ENCODE measurements around the gene CPNE8. TPM values are rescaled to one million over a fixed set of nuclear protein-coding genes. Genes with fewer than 3 reads are reported as not detected.

CPNE8 gene
- total RNA-seq, 1 experiment from 2014 or later: 13.5 TPM

DNA sequence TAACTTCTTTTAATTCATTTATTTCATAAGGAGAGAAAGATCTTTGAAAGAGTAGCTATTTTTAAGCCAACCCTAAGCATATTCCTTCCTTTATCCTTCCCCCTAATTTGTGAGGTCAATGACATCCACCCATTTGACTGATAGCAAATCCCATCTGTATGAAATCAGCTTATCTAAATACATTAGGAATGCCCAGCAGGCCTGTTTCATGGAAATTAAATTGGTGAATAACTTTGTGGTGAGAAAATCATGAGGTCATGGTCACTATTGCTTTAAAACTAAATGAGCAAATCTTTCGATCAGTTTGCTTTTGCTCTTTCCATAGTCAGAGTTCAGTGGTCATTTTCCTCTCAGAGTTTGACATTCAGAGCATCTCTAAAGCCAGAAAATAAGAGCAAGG, 256.6 kb downstream of the CPNE8 start:
- Histone ChIP-seq H3K27me3 (replicated peaks; ENCODE audit: control insufficient read depth, insufficient read depth, low read length) (no peaks in the 10 kb centered on the region), H3K9me3 (no peaks in the 10 kb centered on the region), H3K4me1 (no peaks in the 10 kb centered on the region), H3K4me3 (ENCODE audit: low read depth, low read length) (no peak overlapping the region), H3K36me3 (ENCODE audit: control insufficient read depth, insufficient read depth, low read length) (no peaks in the 10 kb centered on the region)
- intact Hi-C loops (cut with micrococcal nuclease; ENCODE audit: unreplicated experiment): no loop called here
- Mint-ChIP-seq H3K9me3 (ENCODE audit: unreplicated experiment) (no peaks in the 10 kb centered on the region), H3K27ac (ENCODE audit: unreplicated experiment) (no peak overlapping the region), H3K27me3 (ENCODE audit: insufficient read depth, unreplicated experiment) (peaks cover 3% of the 10 kb centered on the region), H3K4me3 (ENCODE audit: unreplicated experiment) (no peak overlapping the region), H3K36me3 (ENCODE audit: insufficient read depth, unreplicated experiment) (no peaks in the 10 kb centered on the region), H3K4me1 (ENCODE audit: low read depth, unreplicated experiment) (no peaks in the 10 kb centered on the region)
- POLR2A ChIA-PET: no interaction called here
- TF ChIP-seq, protein P1, sequence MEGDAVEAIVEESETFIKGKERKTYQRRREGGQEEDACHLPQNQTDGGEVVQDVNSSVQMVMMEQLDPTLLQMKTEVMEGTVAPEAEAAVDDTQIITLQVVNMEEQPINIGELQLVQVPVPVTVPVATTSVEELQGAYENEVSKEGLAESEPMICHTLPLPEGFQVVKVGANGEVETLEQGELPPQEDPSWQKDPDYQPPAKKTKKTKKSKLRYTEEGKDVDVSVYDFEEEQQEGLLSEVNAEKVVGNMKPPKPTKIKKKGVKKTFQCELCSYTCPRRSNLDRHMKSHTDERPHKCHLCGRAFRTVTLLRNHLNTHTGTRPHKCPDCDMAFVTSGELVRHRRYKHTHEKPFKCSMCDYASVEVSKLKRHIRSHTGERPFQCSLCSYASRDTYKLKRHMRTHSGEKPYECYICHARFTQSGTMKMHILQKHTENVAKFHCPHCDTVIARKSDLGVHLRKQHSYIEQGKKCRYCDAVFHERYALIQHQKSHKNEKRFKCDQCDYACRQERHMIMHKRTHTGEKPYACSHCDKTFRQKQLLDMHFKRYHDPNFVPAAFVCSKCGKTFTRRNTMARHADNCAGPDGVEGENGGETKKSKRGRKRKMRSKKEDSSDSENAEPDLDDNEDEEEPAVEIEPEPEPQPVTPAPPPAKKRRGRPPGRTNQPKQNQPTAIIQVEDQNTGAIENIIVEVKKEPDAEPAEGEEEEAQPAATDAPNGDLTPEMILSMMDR (IDR thresholded peaks at IDR 0.05; ENCODE audit: insufficient read depth in 1 of 2, low read depth in 1 of 2, low read length in 1 of 2, severe bottlenecking in 1 of 2, unreplicated experiment in 1 of 2): no peak
- DNase-seq: no peak
- BruUV-seq (replicated peaks): no TSS peak
- CTCF ChIA-PET: no interaction called here

DNA sequence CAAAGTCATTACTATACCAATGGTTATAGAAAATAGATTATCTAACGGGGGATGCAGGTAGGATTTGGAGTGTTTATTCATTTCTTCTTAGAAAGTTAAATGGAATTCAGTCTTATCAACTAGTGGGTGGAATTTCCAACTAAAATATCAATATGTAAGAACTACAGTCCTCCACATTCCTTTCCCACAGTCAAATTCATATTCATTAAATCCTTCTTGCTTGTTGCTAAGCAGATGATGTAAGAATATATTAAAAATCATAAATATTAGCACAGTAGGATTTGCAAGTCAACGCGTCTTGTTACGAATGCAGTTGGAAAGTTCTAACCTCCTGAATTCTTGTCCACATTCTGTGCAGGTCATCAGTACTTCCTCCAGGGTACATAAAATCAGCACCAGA, 259.2 kb downstream of the CPNE8 start:
- BruUV-seq (replicated peaks): no TSS peak
- TF ChIP-seq, protein P1 (IDR thresholded peaks at IDR 0.05; ENCODE audit: insufficient read depth in 1 of 2, low read depth in 1 of 2, low read length in 1 of 2, severe bottlenecking in 1 of 2, unreplicated experiment in 1 of 2): no peak
- no peaks in the 10 kb centered on the region for H3K9me3 Mint-ChIP-seq (ENCODE audit: unreplicated experiment)
- DNase-seq: no peak
- Histone ChIP-seq H3K36me3 (ENCODE audit: control insufficient read depth, insufficient read depth, low read length) (no peaks in the 10 kb centered on the region), H3K4me1 (no peaks in the 10 kb centered on the region), H3K4me3 (ENCODE audit: low read depth, low read length) (no peak overlapping the region), H3K9me3 (no peaks in the 10 kb centered on the region), H3K27me3 (replicated peaks; ENCODE audit: control insufficient read depth, insufficient read depth, low read length) (no peaks in the 10 kb centered on the region)
- CTCF ChIA-PET: interaction anchor here (0.6 kb wide), 1 partner anchor 17 kb away, joined by 4 read pairs; no protein-coding TSS in a partner anchor
- intact Hi-C loops (cut with micrococcal nuclease; ENCODE audit: unreplicated experiment): no loop called here
- POLR2A ChIA-PET: no interaction called here
- no peaks in the 10 kb centered on the region for H3K36me3 Mint-ChIP-seq (ENCODE audit: insufficient read depth, unreplicated experiment)
- no peak overlapping the region for H3K27ac Mint-ChIP-seq (ENCODE audit: unreplicated experiment)
- H3K4me1 Mint-ChIP-seq (ENCODE audit: low read depth, unreplicated experiment): no peaks in the 10 kb centered on the region
- no peak overlapping the region for H3K4me3 Mint-ChIP-seq (ENCODE audit: unreplicated experiment)
- H3K27me3 Mint-ChIP-seq (ENCODE audit: insufficient read depth, unreplicated experiment): peaks cover 3% of the 10 kb centered on the region

DNA sequence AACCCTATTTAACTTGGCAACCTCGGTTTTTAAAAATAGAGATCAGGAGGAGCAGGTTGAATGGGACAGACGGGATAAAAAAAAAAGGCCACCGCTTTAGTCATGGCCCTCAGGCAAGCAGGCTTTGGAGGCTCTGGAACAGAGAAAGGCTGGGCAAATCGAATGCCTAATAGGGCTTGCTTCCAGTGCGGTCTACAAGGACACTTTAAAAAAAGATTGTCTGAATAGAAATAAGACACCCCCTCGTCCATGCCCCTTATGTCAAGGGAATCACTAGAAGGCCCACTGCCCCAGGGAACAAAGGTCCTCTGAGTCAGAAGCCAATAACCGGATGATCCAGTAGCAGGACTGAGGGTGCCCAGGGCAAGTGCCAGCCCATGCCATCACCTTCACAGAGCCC, 265.8 kb downstream of the CPNE8 start:
- no peak overlapping the region for H3K4me3 ChIP-seq (ENCODE audit: low read depth, low read length)
- BruUV-seq (replicated peaks): no TSS peak
- Mint-ChIP-seq H3K27ac (ENCODE audit: unreplicated experiment) (no peak overlapping the region), H3K27me3 (ENCODE audit: insufficient read depth, unreplicated experiment) (peaks cover 3% of the 10 kb centered on the region), H3K4me3 (ENCODE audit: unreplicated experiment) (no peak overlapping the region), H3K36me3 (ENCODE audit: insufficient read depth, unreplicated experiment) (no peaks in the 10 kb centered on the region), H3K4me1 (ENCODE audit: low read depth, unreplicated experiment) (no peaks in the 10 kb centered on the region), H3K9me3 (ENCODE audit: unreplicated experiment) (no peaks in the 10 kb centered on the region)
- TF ChIP-seq, protein P1 (IDR thresholded peaks at IDR 0.05; ENCODE audit: insufficient read depth in 1 of 2, low read depth in 1 of 2, low read length in 1 of 2, severe bottlenecking in 1 of 2, unreplicated experiment in 1 of 2): no peak
- POLR2A ChIA-PET: no interaction called here
- no peak for DNase-seq
- no peaks in the 10 kb centered on the region for H3K36me3 ChIP-seq (ENCODE audit: control insufficient read depth, insufficient read depth, low read length)
- CTCF ChIA-PET: no interaction called here
- no peaks in the 10 kb centered on the region for H3K9me3 ChIP-seq
- no peaks in the 10 kb centered on the region for H3K4me1 ChIP-seq
- no peaks in the 10 kb centered on the region for H3K27me3 ChIP-seq (replicated peaks; ENCODE audit: control insufficient read depth, insufficient read depth, low read length)
- intact Hi-C loops (cut with micrococcal nuclease; ENCODE audit: unreplicated experiment): no loop called here
